Measurements from ENCODE around the gene ITGAV.
A peak's percentile ranks its signal among the peaks of the same experiment; 100 is the strongest.

Gene ITGAV

DNA sequence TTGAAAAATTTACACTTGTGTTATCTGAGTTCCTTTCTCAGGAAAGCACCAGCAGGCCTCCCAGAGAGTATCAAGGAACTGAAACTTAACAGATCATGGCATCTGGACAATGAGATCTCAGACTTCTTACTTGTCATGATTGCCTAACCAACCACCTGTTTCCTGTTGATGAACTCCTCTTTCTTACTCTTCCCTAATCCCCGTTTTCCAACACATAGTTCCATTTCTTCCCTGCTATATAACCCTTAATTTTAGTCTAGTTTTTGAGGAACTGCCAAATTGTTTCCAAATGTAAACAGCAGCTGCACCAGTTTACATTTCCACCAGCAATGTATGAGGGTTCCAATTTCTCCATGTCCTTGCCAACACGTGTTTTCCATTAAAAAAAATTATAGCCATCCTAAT is 98.0 kb downstream of the ITGAV start:
- Mint-ChIP-seq H3K9me3 (peaks cover 47% of the 10 kb centered on the region), H3K4me3 (no peak overlapping the region), H3K27ac (no peak overlapping the region), H3K36me3 (ENCODE audit: low read depth) (no peaks in the 10 kb centered on the region), H3K4me1 (ENCODE audit: low read depth) (no peaks in the 10 kb centered on the region), H3K27me3 (peaks cover 3% of the 10 kb centered on the region)
- intact Hi-C loops (cut with micrococcal nuclease): no loop called here

DNA sequence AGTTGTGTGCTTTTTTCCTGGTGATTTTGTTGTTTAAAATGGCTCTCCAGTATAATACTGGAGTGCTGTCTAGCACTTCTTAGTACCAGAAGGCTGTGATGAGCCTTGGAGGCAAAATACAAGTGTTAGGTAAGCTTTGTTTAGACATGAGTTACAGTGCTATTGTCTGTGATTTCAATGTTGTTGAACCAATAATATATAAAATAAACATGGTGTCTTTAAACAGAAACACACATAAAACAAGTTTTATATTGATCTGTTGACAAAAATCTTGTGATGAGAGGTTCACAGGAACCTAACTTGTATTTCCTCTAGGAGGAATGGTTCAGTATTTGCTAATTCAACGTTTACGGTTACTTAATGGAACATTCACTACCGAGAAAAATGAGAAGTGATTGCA is 99.0 kb downstream of the ITGAV start:
- intact Hi-C loops (cut with micrococcal nuclease): no loop called here
- H3K4me1 Mint-ChIP-seq (ENCODE audit: low read depth): no peaks in the 10 kb centered on the region
- peaks cover 11% of the 10 kb centered on the region for H3K27me3 Mint-ChIP-seq
- no peaks in the 10 kb centered on the region for H3K36me3 Mint-ChIP-seq (ENCODE audit: low read depth)
- H3K9me3 Mint-ChIP-seq: peaks cover 37% of the 10 kb centered on the region
- H3K4me3 Mint-ChIP-seq: no peak overlapping the region
- no peak overlapping the region for H3K27ac Mint-ChIP-seq

DNA sequence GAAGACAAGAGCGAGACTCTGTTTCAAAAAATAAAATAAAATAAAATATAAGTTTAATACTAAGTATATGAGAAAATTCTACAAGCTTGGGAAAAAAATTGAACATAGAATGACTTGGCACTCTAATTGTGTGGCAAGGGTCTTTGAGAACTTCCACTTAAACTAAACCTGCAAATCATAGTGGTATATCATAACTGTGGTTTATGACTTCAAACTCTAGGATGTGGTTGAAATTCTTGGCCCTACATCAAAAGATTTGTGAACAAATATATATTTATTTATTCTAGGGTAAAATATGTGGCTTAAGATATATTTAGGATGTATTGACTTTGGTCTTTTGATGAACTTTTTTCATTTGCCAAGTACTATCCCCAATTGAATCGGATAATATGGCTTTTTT is 100.9 kb downstream of the ITGAV start:
- intact Hi-C loops (cut with micrococcal nuclease): no loop called here
- Mint-ChIP-seq H3K36me3 (ENCODE audit: low read depth) (no peaks in the 10 kb centered on the region), H3K27me3 (peaks cover 28% of the 10 kb centered on the region), H3K4me1 (ENCODE audit: low read depth) (peaks cover 13% of the 10 kb centered on the region), H3K4me3 (no peak overlapping the region), H3K27ac (no peak overlapping the region), H3K9me3 (peaks cover 23% of the 10 kb centered on the region)

DNA sequence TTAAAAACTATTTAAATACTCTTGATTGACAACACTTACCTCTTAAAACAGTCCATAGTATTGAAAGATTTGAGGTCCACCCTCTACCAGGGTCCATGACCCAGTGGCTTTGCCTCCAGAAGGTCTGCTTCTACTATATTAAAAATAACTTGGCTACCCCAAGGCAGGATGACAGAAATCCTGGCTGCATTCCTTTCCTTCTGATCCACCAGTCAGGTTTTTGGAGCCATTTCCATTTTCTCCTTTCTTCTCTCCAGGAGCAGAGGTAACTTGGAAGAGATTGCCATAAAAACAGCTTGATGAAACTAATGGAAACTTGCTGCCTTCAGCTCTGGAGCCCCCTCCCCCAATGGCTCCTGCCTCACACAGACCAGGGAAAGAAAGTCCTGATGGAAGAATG is 101.4 kb downstream of the ITGAV start:
- H3K36me3 Mint-ChIP-seq (ENCODE audit: low read depth): no peaks in the 10 kb centered on the region
- peaks cover 13% of the 10 kb centered on the region for H3K4me1 Mint-ChIP-seq (ENCODE audit: low read depth)
- H3K9me3 Mint-ChIP-seq: peaks cover 20% of the 10 kb centered on the region
- intact Hi-C loops (cut with micrococcal nuclease): no loop called here
- H3K27ac Mint-ChIP-seq: no peak overlapping the region
- H3K27me3 Mint-ChIP-seq: peaks cover 28% of the 10 kb centered on the region
- no peak overlapping the region for H3K4me3 Mint-ChIP-seq

DNA sequence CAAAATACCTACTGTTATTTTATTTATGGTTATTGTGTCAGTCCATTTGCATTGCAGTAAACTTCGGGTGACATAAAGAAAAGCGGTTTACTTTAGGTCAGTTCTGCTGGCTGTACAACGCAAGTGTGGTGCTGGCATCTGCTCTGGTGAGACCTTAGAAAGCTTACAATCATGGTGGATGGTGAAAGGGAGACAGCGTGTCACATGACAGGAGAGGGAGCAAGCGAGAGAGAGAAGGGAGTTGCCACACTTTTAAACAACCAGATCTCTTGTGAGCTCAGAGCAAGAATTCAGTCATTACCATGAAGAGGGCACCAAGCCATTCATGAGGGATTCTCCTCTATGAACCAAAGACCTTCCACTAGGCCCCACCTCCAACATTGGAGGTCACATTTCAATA is 102.0 kb downstream of the ITGAV start:
- Mint-ChIP-seq H3K4me3 (no peak overlapping the region), H3K4me1 (ENCODE audit: low read depth) (peaks cover 13% of the 10 kb centered on the region), H3K36me3 (ENCODE audit: low read depth) (no peaks in the 10 kb centered on the region), H3K27me3 (peaks cover 31% of the 10 kb centered on the region), H3K9me3 (peaks cover 20% of the 10 kb centered on the region), H3K27ac (no peak overlapping the region)
- intact Hi-C loops (cut with micrococcal nuclease): no loop called here

DNA sequence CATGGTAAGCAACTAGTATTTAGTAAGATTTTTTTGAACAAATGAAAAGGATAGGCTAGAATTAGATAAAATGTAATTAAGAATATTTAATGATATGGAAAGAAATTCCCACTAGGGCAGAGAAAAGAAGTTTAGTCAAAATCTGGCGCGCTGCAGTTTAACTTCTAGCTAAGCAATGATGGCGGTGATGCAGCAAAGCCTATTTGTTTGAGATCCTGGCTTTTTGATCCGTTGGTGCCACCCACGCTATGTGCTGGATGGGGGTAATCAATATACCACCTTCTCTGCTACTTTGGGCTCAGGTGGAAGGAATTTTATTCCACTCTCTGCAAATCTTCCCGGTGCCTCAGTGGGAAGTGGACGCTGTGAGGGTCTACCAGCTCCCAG is 103.6 kb downstream of the ITGAV start:
- Mint-ChIP-seq H3K4me1 (ENCODE audit: low read depth) (peaks cover 13% of the 10 kb centered on the region), H3K36me3 (ENCODE audit: low read depth) (no peaks in the 10 kb centered on the region), H3K4me3 (peak overlapping the region; percentile 83), H3K9me3 (peaks cover 5% of the 10 kb centered on the region), H3K27me3 (peaks cover 31% of the 10 kb centered on the region), H3K27ac (no peak overlapping the region)
- intact Hi-C loops (cut with micrococcal nuclease): no loop called here

DNA sequence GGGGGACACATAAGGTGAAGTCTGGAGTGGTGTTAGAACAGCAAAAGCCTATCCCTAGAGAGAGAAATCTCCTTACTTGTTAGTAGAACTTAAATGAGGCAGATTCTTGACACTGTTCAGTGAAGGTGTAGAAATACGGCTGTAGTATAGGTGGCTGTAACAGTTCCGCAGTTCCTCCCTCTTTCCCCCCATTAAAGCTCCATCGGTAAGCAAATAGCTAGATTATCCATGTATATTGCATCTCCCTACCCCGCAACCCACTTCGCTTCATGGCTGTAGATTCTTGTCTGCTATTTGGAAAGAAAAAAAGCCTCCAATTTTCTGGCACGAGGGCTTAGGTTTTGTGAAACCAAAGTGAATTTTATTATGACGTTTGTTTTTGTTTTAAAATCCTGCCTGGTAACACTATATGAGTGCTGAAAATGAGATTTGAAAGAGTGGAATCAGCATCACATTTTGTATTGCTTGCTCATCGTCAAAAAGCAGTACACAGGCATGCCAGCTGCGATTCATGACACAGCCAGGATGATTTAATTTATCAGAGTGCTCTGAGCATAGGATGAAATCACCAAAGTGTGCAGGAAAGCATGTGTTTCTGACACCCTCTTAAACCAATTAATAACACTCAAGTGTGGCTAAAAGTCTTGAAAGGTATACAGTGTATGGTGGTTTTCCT is 105.4 kb downstream of the ITGAV start:
- peaks cover 31% of the 10 kb centered on the region for H3K27me3 Mint-ChIP-seq
- intact Hi-C loops (cut with micrococcal nuclease): no loop called here
- no peak overlapping the region for H3K4me3 Mint-ChIP-seq
- no peaks in the 10 kb centered on the region for H3K9me3 Mint-ChIP-seq
- no peaks in the 10 kb centered on the region for H3K36me3 Mint-ChIP-seq (ENCODE audit: low read depth)
- no peak overlapping the region for H3K27ac Mint-ChIP-seq
- peaks cover 13% of the 10 kb centered on the region for H3K4me1 Mint-ChIP-seq (ENCODE audit: low read depth)

DNA sequence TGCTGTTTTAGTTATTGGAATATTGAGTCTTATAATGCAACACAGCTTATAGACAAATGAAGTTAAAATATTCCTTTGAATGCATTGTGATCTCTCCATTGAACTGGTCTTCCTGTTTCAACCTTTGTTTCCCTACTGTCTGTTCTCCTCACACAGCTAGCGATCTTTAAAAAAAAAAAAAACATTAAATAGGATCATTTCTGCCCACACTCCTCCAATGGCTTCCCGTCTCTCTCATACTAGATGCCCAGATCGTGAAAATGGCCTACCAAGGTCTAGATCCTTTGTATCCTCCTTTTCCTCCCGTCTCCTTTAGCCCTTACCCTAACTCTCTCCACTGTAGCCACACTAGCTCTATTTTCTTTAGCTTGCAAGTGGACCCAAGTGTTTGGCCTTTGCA is 106.4 kb downstream of the ITGAV start:
- no peaks in the 10 kb centered on the region for H3K36me3 Mint-ChIP-seq (ENCODE audit: low read depth)
- no peaks in the 10 kb centered on the region for H3K9me3 Mint-ChIP-seq
- H3K27me3 Mint-ChIP-seq: peaks cover 31% of the 10 kb centered on the region

DNA sequence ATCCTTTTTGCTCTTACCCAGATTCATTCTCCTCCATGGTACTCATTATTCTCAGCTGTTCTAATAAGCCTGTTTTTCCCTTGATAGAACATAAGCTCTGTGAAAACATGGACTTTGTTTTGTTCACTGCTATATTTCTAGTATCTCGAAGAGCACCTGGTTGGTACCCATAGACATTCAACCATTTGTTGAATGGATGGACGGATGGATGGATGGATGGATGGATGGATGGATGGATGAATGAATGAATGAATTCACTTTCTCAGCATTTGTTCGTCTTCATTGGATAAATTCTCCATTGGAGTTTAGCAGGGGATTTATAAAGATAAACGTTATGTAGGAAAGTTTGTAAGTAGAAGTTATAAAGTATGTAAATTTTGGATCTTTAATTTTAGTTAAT is 106.9 kb downstream of the ITGAV start:
- Mint-ChIP-seq H3K27ac (no peak overlapping the region), H3K9me3 (no peaks in the 10 kb centered on the region), H3K4me3 (no peak overlapping the region), H3K4me1 (ENCODE audit: low read depth) (peaks cover 13% of the 10 kb centered on the region), H3K27me3 (peaks cover 31% of the 10 kb centered on the region), H3K36me3 (ENCODE audit: low read depth) (no peaks in the 10 kb centered on the region)
- intact Hi-C loops (cut with micrococcal nuclease): no loop called here

More for the DNA sequence above, 106.4 kb downstream of the ITGAV start:
- Mint-ChIP-seq H3K27ac (no peak overlapping the region), H3K4me1 (ENCODE audit: low read depth) (peaks cover 13% of the 10 kb centered on the region), H3K4me3 (no peak overlapping the region)
- intact Hi-C loops (cut with micrococcal nuclease): no loop called here

DNA sequence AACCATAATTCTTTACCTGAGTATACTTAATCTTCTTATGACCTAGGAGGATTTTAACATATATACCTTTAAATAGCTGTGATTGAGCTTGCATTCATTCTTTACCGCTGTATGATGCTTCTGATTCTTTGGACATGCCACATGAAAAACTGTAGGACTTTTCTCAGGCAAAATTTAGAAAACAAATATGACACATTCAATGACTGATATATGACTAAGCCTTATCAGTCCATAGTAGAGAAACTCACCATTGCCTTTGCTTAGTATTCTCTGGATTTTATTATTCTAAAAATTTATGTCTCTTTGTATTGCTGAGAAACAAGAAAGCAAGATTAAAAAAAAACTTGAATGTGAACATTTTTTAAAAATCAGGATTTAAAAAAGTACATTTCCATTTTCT is 107.7 kb downstream of the ITGAV start:
- Mint-ChIP-seq H3K4me3 (no peak overlapping the region), H3K4me1 (ENCODE audit: low read depth) (peaks cover 13% of the 10 kb centered on the region), H3K27me3 (peaks cover 31% of the 10 kb centered on the region), H3K27ac (no peak overlapping the region), H3K9me3 (no peaks in the 10 kb centered on the region), H3K36me3 (ENCODE audit: low read depth) (no peaks in the 10 kb centered on the region)
- intact Hi-C loops (cut with micrococcal nuclease): no loop called here

DNA sequence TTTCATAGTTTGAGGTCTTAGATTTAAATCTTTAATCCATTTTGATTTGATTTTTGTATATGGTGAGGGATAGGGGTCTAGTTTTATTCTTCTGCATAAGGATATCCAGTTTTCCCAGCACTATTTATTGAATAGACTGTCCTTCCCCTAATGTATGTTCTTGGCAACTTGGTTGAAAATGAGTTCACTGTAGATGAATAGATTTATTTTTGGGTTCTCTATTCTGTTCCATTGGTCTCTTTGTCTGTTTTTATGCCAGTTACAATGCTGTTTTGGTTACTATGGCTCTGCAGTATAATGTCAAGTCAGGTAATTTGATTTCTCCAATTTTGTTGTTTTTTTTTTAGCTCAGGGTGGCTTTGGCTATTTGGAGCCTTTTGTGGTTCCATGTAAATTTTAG is 109.9 kb downstream of the ITGAV start:
- H3K27me3 Mint-ChIP-seq: peaks cover 13% of the 10 kb centered on the region

DNA sequence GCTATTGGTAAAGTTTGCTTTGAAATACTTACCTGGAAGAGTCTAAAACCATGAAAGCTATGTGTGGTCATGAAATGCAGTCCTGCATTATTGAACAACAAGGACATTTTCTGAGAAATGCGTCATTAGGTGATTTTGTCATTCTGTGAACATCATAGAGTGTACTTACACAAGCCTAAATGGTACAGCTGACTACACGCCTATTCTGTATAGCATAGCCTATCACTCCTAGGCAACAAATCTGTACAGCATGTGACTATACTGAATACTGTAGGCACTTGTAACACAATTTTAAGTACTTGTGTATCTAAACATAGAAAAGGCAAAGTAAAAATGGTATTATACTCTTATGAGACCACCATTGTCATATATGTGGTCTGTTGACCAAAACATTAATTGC is 112.2 kb downstream of the ITGAV start:
- no peaks in the 10 kb centered on the region for H3K27me3 Mint-ChIP-seq
- H3K9me3 Mint-ChIP-seq: no peaks in the 10 kb centered on the region
- H3K36me3 Mint-ChIP-seq (ENCODE audit: low read depth): no peaks in the 10 kb centered on the region
- no peak overlapping the region for H3K4me3 Mint-ChIP-seq
- intact Hi-C loops (cut with micrococcal nuclease): no loop called here
- H3K27ac Mint-ChIP-seq: no peak overlapping the region
- H3K4me1 Mint-ChIP-seq (ENCODE audit: low read depth): no peaks in the 10 kb centered on the region

More for the DNA sequence above, 109.9 kb downstream of the ITGAV start:
- Mint-ChIP-seq H3K9me3 (no peaks in the 10 kb centered on the region), H3K4me3 (no peak overlapping the region), H3K27ac (no peak overlapping the region), H3K4me1 (ENCODE audit: low read depth) (peaks cover 6% of the 10 kb centered on the region), H3K36me3 (ENCODE audit: low read depth) (no peaks in the 10 kb centered on the region)
- intact Hi-C loops (cut with micrococcal nuclease): no loop called here

DNA sequence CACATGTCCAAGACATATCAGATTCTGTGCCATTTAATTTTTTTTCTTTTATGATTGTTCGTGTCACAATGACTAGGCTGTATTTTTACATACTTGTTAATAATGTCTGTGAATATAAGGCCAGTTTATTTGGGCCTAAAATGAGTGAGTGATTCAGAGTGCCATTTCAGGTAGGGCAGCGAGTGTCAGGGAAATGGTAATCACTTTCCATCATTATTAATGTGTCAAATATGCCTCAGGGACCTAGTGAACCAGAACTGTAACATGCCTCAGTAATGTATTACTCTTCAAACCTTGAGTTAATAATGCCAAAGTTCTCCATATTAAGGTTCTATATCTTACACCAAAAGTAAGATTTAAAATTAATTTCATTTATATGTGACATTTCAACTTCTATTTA is 112.6 kb downstream of the ITGAV start:
- Mint-ChIP-seq H3K36me3 (ENCODE audit: low read depth) (no peaks in the 10 kb centered on the region), H3K27me3 (no peaks in the 10 kb centered on the region), H3K4me3 (no peak overlapping the region), H3K27ac (no peak overlapping the region), H3K9me3 (no peaks in the 10 kb centered on the region), H3K4me1 (ENCODE audit: low read depth) (no peaks in the 10 kb centered on the region)
- intact Hi-C loops (cut with micrococcal nuclease): no loop called here

DNA sequence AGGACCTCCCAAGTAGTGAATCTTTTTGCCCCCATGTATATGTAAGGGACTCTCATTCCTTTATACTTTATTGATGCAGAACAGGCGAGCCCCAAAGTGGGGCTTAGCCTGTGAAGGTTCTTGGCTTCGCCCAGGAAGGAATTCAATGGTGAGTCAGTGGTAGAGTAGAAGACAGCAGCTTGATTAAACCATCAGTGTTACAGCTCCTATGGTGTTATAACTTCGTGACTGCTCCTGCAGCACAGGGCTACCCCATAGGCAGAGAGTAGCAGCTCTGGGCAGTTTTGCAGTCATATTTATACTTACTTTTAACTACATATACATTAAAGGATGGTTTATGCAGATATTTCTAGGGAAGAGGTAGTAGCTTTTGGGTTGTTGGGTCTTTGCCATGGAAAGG is 115.0 kb downstream of the ITGAV start:
- H3K9me3 Mint-ChIP-seq: no peaks in the 10 kb centered on the region
- no peak overlapping the region for H3K4me3 Mint-ChIP-seq
- intact Hi-C loops (cut with micrococcal nuclease): no loop called here
- no peaks in the 10 kb centered on the region for H3K36me3 Mint-ChIP-seq (ENCODE audit: low read depth)
- no peaks in the 10 kb centered on the region for H3K4me1 Mint-ChIP-seq (ENCODE audit: low read depth)
- no peaks in the 10 kb centered on the region for H3K27me3 Mint-ChIP-seq
- H3K27ac Mint-ChIP-seq: no peak overlapping the region

Measured in dendritic cell treated with granulocyte-macrophage colony-stimulating factor and Interleukin-4, amounts not matched to agents 40 ng/mL and 50 ng/mL, for 4 days (primary cell).